Neural cell (in vitro differentiated cells): ENCODE data around the gene ARFGEF3. TPM values are rescaled to one million over a fixed set of nuclear protein-coding genes. Genes with fewer than 3 reads are reported as not detected.

Experiments used
- H2AFZ ChIP-seq: fragments of 200-600, 300-800 bp; sonication (generic), shearing (Covaris generic); 2 replicates; pipeline ENCODE4 v1.6.0; 2014; ENCODE audit warnings: low read depth, mild to moderate bottlenecking, antibody characterized with exemption, low read length, moderate library complexity
- H3F3A ChIP-seq: fragments of 200-600 bp; shearing (Covaris generic); 2 replicates; pipeline ENCODE4 v1.6.1; 2016; ENCODE audit warnings: mild to moderate bottlenecking, moderate library complexity, mixed read lengths, antibody characterized with exemption, low read length; ENCODE audit not compliant: insufficient read depth, poor library complexity, severe bottlenecking
- H3K27ac ChIP-seq: fragments of 200-600, 300-800 bp; sonication (generic), shearing (Covaris generic); 2 replicates; pipeline ENCODE4 v1.5.1; 2014; ENCODE audit warnings: mild to moderate bottlenecking, low read length, moderate library complexity
- H3K27me3 ChIP-seq: fragments of 300-800, 200-600 bp; sonication (generic), shearing (Covaris generic); 2 replicates; pipeline ENCODE4 v1.6.0; 2014; ENCODE audit warnings: mild to moderate bottlenecking, low read depth, low read length, moderate library complexity; ENCODE audit not compliant: insufficient read depth
- H3K36me3 ChIP-seq: fragments of 300-800, 200-600 bp; sonication (generic), shearing (Covaris generic); 2 replicates; pipeline ENCODE4 v1.5.1; 2014; ENCODE audit warnings: mild to moderate bottlenecking, antibody characterized with exemption, low read length, moderate library complexity; ENCODE audit not compliant: insufficient read depth
- H3K4me2 ChIP-seq: fragments of 300-800, 200-600 bp; sonication (generic), shearing (Covaris generic); 2 replicates; pipeline ENCODE4 v1.6.0; 2014; ENCODE audit warnings: mild to moderate bottlenecking, low read length
- H3K4me3 ChIP-seq: fragments of 300-800, 200-600 bp; sonication (generic), shearing (Covaris generic); 2 replicates; pipeline ENCODE4 v1.5.1; 2014; ENCODE audit warnings: mild to moderate bottlenecking, low read length, moderate library complexity
- H3K79me2 ChIP-seq: fragments of 200-600 bp; shearing (Covaris generic); replicated peaks from 2 replicates; pipeline ENCODE4 v1.6.0; 2014; ENCODE audit warnings: mild to moderate bottlenecking, low read length, moderate library complexity; ENCODE audit not compliant: insufficient read depth
- H3K9ac ChIP-seq: fragments of 300-800, 200-600 bp; sonication (generic), shearing (Covaris generic); 2 replicates; pipeline ENCODE4 v1.6.1; 2016; ENCODE audit warnings: mild to moderate bottlenecking, low read length, mixed read lengths
- H3K9me2 ChIP-seq: fragments of 200-600 bp; shearing (Covaris generic); 2 replicates; pipeline ENCODE4 v1.6.1; 2016; ENCODE audit warnings: mild to moderate bottlenecking, low read length, mixed read lengths; ENCODE audit not compliant: insufficient read depth
- H3K9me3 ChIP-seq: fragments of 200-600, 300-800 bp; sonication (generic), shearing (Covaris generic); 2 replicates; pipeline ENCODE4 v1.6.1; 2016; ENCODE audit warnings: mild to moderate bottlenecking, mixed run types, low read length, moderate library complexity, mixed read lengths
- H4K20me1 ChIP-seq: fragments of 200-600 bp; shearing (Covaris generic); 2 replicates; pipeline ENCODE4 v1.6.1; 2016; ENCODE audit warnings: mild to moderate bottlenecking, mixed run types; ENCODE audit not compliant: insufficient read depth
- EP300 ChIP-seq: fragments of 450-650 bp; conservative IDR thresholded peaks from 2 replicates; pipeline ENCODE4 v1.6.1; 2014; ENCODE audit warnings: antibody characterized with exemption, mild to moderate bottlenecking, moderate library complexity; ENCODE audit not compliant: poor library complexity, severe bottlenecking
- EZH2 ChIP-seq: fragments of 200-600, 300-800 bp; shearing (Covaris generic), sonication (generic); IDR thresholded peaks from 2 replicates; pipeline ENCODE4 v1.6.1; 2014; ENCODE audit warnings: antibody characterized with exemption, low read length, borderline replicate concordance, mild to moderate bottlenecking; ENCODE audit not compliant: insufficient read depth, poor library complexity, severe bottlenecking
- MXI1 ChIP-seq: fragments of 450-650 bp; conservative IDR thresholded peaks from 2 replicates; pipeline ENCODE4 v1.6.1; 2014; ENCODE audit warnings: antibody characterized with exemption, mild to moderate bottlenecking; ENCODE audit not compliant: poor library complexity, severe bottlenecking
- POLR2AphosphoS5 ChIP-seq: IDR thresholded peaks from 2 replicates; pipeline ENCODE4 v1.6.1; 2012
- RAD21 ChIP-seq: fragments of 450-650 bp; conservative IDR thresholded peaks from 2 replicates; pipeline ENCODE4 v1.6.1; 2014; ENCODE audit warnings: antibody characterized with exemption, mild to moderate bottlenecking, moderate library complexity
- SMC3 ChIP-seq: fragments of 450-650 bp; conservative IDR thresholded peaks from 2 replicates; pipeline ENCODE4 v1.6.1; 2014; ENCODE audit warnings: antibody characterized with exemption, mild to moderate bottlenecking, moderate library complexity; ENCODE audit not compliant: poor library complexity
- TAF1 ChIP-seq: IDR thresholded peaks from 2 replicates; pipeline ENCODE4 v1.6.1; 2012; ENCODE audit warnings: low read depth
- polyA plus RNA-seq: library from polyadenylated mRNA; depleted of rRNA; stranded (reverse); fragments of >200 nt; gene quantifications from 2 replicates; pipeline ENCODE4 v1.2.3, GENCODE V29; 2014
- TF ChIP-seq, protein P1 (sequence below): IDR thresholded peaks from 2 replicates; pipeline ENCODE4 v1.6.1; 2012; ENCODE audit warnings: borderline replicate concordance
- TF ChIP-seq, protein P2 (sequence below): fragments of 450-650 bp; IDR thresholded peaks from 2 replicates; pipeline ENCODE4 v1.5.1; 2014; ENCODE audit warnings: antibody characterized with exemption, mild to moderate bottlenecking, moderate library complexity; ENCODE audit not compliant: poor library complexity, severe bottlenecking

ARFGEF3 gene
- polyA plus RNA-seq, 1 donor from 2014 or later = 4.6 TPM

DNA sequence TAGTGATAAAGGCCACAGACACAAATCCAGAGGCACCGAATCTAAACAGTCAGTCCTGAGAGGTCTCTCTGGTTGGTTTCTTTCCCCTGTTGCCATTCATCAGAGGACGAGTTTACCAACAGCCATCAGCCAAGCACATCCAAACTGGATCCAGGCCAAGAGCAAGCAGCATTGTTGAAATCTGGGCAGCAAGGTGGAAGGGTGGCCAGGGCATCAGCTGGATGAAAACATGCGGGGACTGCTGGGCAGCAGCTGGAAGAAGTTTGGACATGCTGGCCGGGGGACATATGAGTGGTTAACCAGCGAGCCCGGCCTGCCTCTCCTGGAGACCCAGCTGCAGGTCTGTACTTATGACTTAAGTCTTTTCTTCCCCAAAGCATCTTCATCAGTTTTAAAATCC, 216.1 kb downstream of the ARFGEF3 start, which contains the start of gene SMIM28:
TSS of gene SMIM28 (plus strand) at position 62 of the 400 bp plus-strand sequence. CDS start at position 230, 168 bp downstream.
- Histone ChIP-seq H3K27ac (no peak within 1 kb of the TSS), H3F3A (no peaks in the 10 kb centered on the region), H3K9me3 (no peaks in the 10 kb centered on the region), H2AFZ (no peak within 1 kb of the TSS), H3K79me2 (no peaks in the 10 kb centered on the region), H4K20me1 (no peaks in the 10 kb centered on the region), H3K4me2 (no peak within 1 kb of the TSS), H3K36me3 (no peaks in the 10 kb centered on the region), H3K4me3 (no peak within 1 kb of the TSS), H3K9ac (no peak within 1 kb of the TSS), H3K9me2 (no peaks in the 10 kb centered on the region), H3K27me3 (no peaks in the 10 kb centered on the region)
- TF ChIP-seq POLR2AphosphoS5 (no peak), TAF1 (no peak), SMC3 (no peak), RAD21 (no peak), EP300 (no peak), EZH2 (no peak), MXI1 (no peak)
- TF ChIP-seq, protein P1, sequence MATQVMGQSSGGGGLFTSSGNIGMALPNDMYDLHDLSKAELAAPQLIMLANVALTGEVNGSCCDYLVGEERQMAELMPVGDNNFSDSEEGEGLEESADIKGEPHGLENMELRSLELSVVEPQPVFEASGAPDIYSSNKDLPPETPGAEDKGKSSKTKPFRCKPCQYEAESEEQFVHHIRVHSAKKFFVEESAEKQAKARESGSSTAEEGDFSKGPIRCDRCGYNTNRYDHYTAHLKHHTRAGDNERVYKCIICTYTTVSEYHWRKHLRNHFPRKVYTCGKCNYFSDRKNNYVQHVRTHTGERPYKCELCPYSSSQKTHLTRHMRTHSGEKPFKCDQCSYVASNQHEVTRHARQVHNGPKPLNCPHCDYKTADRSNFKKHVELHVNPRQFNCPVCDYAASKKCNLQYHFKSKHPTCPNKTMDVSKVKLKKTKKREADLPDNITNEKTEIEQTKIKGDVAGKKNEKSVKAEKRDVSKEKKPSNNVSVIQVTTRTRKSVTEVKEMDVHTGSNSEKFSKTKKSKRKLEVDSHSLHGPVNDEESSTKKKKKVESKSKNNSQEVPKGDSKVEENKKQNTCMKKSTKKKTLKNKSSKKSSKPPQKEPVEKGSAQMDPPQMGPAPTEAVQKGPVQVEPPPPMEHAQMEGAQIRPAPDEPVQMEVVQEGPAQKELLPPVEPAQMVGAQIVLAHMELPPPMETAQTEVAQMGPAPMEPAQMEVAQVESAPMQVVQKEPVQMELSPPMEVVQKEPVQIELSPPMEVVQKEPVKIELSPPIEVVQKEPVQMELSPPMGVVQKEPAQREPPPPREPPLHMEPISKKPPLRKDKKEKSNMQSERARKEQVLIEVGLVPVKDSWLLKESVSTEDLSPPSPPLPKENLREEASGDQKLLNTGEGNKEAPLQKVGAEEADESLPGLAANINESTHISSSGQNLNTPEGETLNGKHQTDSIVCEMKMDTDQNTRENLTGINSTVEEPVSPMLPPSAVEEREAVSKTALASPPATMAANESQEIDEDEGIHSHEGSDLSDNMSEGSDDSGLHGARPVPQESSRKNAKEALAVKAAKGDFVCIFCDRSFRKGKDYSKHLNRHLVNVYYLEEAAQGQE = no peak
- TF ChIP-seq, protein P2, sequence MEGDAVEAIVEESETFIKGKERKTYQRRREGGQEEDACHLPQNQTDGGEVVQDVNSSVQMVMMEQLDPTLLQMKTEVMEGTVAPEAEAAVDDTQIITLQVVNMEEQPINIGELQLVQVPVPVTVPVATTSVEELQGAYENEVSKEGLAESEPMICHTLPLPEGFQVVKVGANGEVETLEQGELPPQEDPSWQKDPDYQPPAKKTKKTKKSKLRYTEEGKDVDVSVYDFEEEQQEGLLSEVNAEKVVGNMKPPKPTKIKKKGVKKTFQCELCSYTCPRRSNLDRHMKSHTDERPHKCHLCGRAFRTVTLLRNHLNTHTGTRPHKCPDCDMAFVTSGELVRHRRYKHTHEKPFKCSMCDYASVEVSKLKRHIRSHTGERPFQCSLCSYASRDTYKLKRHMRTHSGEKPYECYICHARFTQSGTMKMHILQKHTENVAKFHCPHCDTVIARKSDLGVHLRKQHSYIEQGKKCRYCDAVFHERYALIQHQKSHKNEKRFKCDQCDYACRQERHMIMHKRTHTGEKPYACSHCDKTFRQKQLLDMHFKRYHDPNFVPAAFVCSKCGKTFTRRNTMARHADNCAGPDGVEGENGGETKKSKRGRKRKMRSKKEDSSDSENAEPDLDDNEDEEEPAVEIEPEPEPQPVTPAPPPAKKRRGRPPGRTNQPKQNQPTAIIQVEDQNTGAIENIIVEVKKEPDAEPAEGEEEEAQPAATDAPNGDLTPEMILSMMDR = no peak

DNA sequence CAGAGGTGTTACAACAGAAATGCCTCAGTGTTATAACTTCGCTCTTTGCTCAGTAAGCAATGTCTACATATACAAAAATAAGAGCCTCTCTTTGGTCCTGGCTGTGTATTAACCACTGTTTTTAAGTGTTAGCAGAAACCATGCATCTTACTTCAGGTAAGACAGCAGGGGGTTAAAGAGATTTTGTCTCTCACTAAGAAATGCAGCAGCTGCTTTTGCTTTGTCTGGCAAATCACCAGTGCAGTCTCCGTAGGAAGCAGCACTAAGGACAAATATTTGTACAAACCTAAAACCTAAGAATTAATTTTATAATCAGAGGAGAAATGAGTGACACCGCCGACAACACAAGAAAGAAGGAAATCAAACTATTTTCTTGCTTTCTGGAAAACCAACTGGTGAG, 216.7 kb downstream of the ARFGEF3 start:
- Histone ChIP-seq H3K79me2 (no peaks in the 10 kb centered on the region), H3K4me2 (no peak overlapping the region), H3K36me3 (no peaks in the 10 kb centered on the region), H3K9ac (no peak overlapping the region), H3K27me3 (no peaks in the 10 kb centered on the region), H3K9me3 (no peaks in the 10 kb centered on the region), H2AFZ (no peak overlapping the region), H3F3A (no peaks in the 10 kb centered on the region), H3K9me2 (no peaks in the 10 kb centered on the region), H4K20me1 (no peaks in the 10 kb centered on the region), H3K4me3 (no peak overlapping the region), H3K27ac (no peak overlapping the region)
- TF ChIP-seq EP300 (no peak), POLR2AphosphoS5 (no peak), MXI1 (no peak), TAF1 (no peak), EZH2 (no peak), SMC3 (no peak)
